ENCODE measurements around the gene ABLIM3. TPM values are rescaled to one million over a fixed set of nuclear protein-coding genes. Genes with fewer than 3 reads are reported as not detected.

The ABLIM3 gene
- total RNA-seq, 1 experiment from 2014 or later: 14.3 TPM

DNA sequence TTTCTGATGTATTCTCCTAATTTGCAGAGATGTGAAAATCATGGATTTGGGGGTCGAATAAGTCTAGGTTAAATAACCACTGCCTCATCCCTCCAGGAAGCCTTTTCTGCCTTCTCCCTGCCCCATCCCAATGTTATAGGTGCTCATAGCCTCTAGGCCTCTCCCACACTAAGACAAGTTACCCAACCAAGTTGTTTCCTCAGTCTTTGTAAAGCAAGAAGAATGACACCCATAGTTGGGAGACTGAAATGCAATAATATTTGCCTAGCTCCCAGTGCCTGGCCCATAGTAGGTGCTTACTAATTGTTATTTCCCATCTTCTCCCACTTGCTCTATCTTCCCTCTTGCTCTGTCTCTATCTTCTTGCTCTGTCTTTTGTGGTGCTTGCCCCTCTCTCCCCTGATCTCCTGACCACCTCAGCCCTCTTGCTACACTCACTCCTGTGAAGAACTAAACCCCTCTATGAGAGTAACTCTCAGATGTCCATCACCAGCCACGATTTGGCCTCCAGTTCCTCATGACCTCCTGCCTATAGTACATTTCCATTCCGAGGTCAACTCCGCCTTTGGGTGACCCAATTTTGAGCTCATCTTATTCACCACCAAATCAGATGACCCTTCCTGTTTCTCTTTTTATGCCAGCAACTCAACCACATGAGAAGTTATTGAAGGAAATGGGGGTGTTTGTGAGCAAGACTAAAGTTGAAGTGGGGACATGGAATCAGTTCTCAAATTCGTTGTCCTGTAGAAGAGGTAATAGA is 137.3 kb downstream of the ABLIM3 start:
- H3K36me3 ChIP-seq (ENCODE audit: control insufficient read depth in 1 of 2, insufficient read depth in 2 of 2, low read length in 2 of 2): no peaks in the 10 kb centered on the region
- CTCF ChIA-PET: no interaction called here

More for the DNA sequence above, 137.3 kb downstream of the ABLIM3 start:
- no peaks in the 10 kb centered on the region for H3K4me1 ChIP-seq (ENCODE audit: control insufficient read depth in 1 of 2, insufficient read depth in 2 of 2, low read length in 2 of 2)
- H3K4me3 ChIP-seq (replicated peaks in 1 of 2; ENCODE audit: low read depth in 1 of 2, low read length in 2 of 2): no peak overlapping the region
- no peak overlapping the region for H3K9ac ChIP-seq (ENCODE audit: low read length)
- no peak overlapping the region for H2AFZ ChIP-seq (ENCODE audit: low read depth, low read length, poor library complexity, severe bottlenecking)
- intact Hi-C loops (cut with micrococcal nuclease): no loop called here
- no peak for TF ChIP-seq ZBTB33 (IDR thresholded peaks at IDR 0.05; ENCODE audit: extremely low read depth, insufficient replicate concordance, low read length)
- TF ChIP-seq ELF1 (IDR thresholded peaks at IDR 0.05; ENCODE audit: borderline replicate concordance, low read depth): no peak
- no peak for TF ChIP-seq SP1 (IDR thresholded peaks at IDR 0.05; ENCODE audit: low read depth)
- no peak for TF ChIP-seq SRF (IDR thresholded peaks at IDR 0.05; ENCODE audit: low read depth)
- no peak for TF ChIP-seq ZFX (IDR thresholded peaks at IDR 0.05)
- TF ChIP-seq JUND (IDR thresholded peaks at IDR 0.05): no peak
- no peak for TF ChIP-seq TCF7L2 (IDR thresholded peaks at IDR 0.05; ENCODE audit: borderline replicate concordance, extremely low read depth, insufficient read depth, insufficient read length)
- no peak for TF ChIP-seq CEBPB (IDR thresholded peaks at IDR 0.05; ENCODE audit: low read depth)
- TF ChIP-seq REST (IDR thresholded peaks at IDR 0.05; ENCODE audit: low read depth): no peak
- TF ChIP-seq FOSL1 (IDR thresholded peaks at IDR 0.05; ENCODE audit: low read depth): no peak
- ChIA-PET POLR2A (no interaction called here), RAD21 (ENCODE audit: low non-redundant PET in 1 of 2, low total read pairs in 2 of 2, uncharacterized antibody in 2 of 2, unreplicated experiment in 2 of 2) (no interaction called here)
- no peaks in the 10 kb centered on the region for H3K27me3 ChIP-seq (ENCODE audit: insufficient read depth, low read length)
- no peaks in the 10 kb centered on the region for H3K9me2 ChIP-seq (ENCODE audit: insufficient read depth)
- H4K20me1 ChIP-seq (ENCODE audit: insufficient read depth): no peaks in the 10 kb centered on the region
- DNase-seq (ENCODE audit: low read depth, low spot score): no peak
- H3K4me2 ChIP-seq (ENCODE audit: low read length): no peak overlapping the region
- BruUV-seq (replicated peaks): no TSS peak
- no peaks in the 10 kb centered on the region for H3K79me2 ChIP-seq (ENCODE audit: insufficient read depth, low read length)
- ATAC-seq: no peak
- no peak overlapping the region for H3K27ac ChIP-seq (ENCODE audit: low read depth, low read length)
- no peaks in the 10 kb centered on the region for H3K9me3 ChIP-seq (ENCODE audit: control insufficient read depth in 1 of 2, insufficient read depth in 1 of 2, low read depth in 1 of 2, low read length in 2 of 2)

Data from HCT116 (cell line).